Suprapubic skin (tissue), 4 donors: Measurements from ENCODE around the gene SCNN1B.

ENCODE experiments used
- CTCF ChIP-seq, 2 donors: fragments of 200-600 bp in 1 of 2; fragments of 450-650 bp in 1 of 2; sonication (generic) in 1 of 2; IDR thresholded peaks; one replicate each; pipeline ENCODE4 v1.5.1; 2016 to 2019; ENCODE audit warnings: antibody characterized with exemption in 2 of 2, mild to moderate bottlenecking in 1 of 2, moderate library complexity in 1 of 2
- POLR2A ChIP-seq, 2 donors: fragments of 450-650 bp; IDR thresholded peaks; one replicate each; pipeline ENCODE4 v1.6.1; 2017; ENCODE audit warnings: antibody characterized with exemption in 2 of 2, mild to moderate bottlenecking in 2 of 2, moderate library complexity in 2 of 2
- POLR2AphosphoS5 ChIP-seq, 3 donors: sonication (generic); formaldehyde crosslinking; IDR thresholded peaks; one replicate each; pipeline ENCODE4 v1.6.1; 2017; ENCODE audit warnings: antibody characterized with exemption in 3 of 3

- TF ChIP-seq CTCF (IDR thresholded peaks at IDR 0.05): no peak
- TF ChIP-seq POLR2AphosphoS5 (IDR thresholded peaks at IDR 0.05): no peak
- TF ChIP-seq POLR2A (IDR thresholded peaks at IDR 0.05): no peak
These were observed 46.7 kb downstream of the SCNN1B start for GRCh38 chr16:23348579-23349469.
